CD8-positive, alpha-beta memory T cell (primary cell): ENCODE measurements around the gene GRID1. TPM values are rescaled to one million over a fixed set of nuclear protein-coding genes. Genes with fewer than 3 reads are reported as not detected.
A peak's percentile ranks its signal among the peaks of the same experiment; 100 is the strongest.

Experiments
- CTCF ChIA-PET: fragments of 350-600 bp; sonication (Branson Sonifier 250); formaldehyde crosslinking; loops from one replicate; lab custom pipeline; 2021; ENCODE audit warnings: antibody characterized with exemption; lab: Charles Lee
- POLR2A ChIA-PET: fragments of 350-600 bp; sonication (Branson Sonifier 250); formaldehyde crosslinking; loops from one replicate; lab custom pipeline; 2021; ENCODE audit warnings: antibody characterized with exemption; lab: Charles Lee
- DNase-seq, 5 donors: peaks; one replicate each; pipeline versions ENCODE4 v3.0.0 to v3.0.0-alpha.2; 2020 to 2022; ENCODE audit warnings: mixed read lengths in 1 of 5
- H3K27ac ChIP-seq: one replicate; pipeline ENCODE4 v1.7.0; 2013; ENCODE audit warnings: low read depth, mild to moderate bottlenecking, low read length, moderate library complexity
- H3K27me3 ChIP-seq: 2 replicates; pipeline ENCODE4 v1.7.0; 2013; ENCODE audit warnings: low read length, mild to moderate bottlenecking; ENCODE audit not compliant: insufficient read depth, poor library complexity, severe bottlenecking
- H3K36me3 ChIP-seq: 2 replicates; pipeline ENCODE4 v1.7.0; 2013; ENCODE audit warnings: mild to moderate bottlenecking, low read length, moderate library complexity; ENCODE audit not compliant: insufficient read depth
- H3K4me1 ChIP-seq: 2 replicates; pipeline ENCODE4 v1.7.0; 2013; ENCODE audit warnings: mild to moderate bottlenecking, low read length, moderate library complexity; ENCODE audit not compliant: insufficient read depth
- H3K4me3 ChIP-seq: 2 replicates; pipeline ENCODE4 v1.7.0; 2013; ENCODE audit warnings: mild to moderate bottlenecking, low read length
- H3K9me3 ChIP-seq: 2 replicates; pipeline ENCODE4 v1.7.0; 2013; ENCODE audit warnings: mild to moderate bottlenecking, low read length
- H3K27ac Mint-ChIP-seq, 8 donors: one replicate each; pipeline ENCODE4 v1.8.0; 2020 to 2021; ENCODE audit warnings: mixed read lengths in 8 of 8, mild to moderate bottlenecking in 6 of 8, inconsistent platforms in 3 of 8, moderate library complexity in 3 of 8
- H3K27me3 Mint-ChIP-seq, 2 donors: one replicate each; pipeline ENCODE4 v1.8.0; 2020 to 2021; ENCODE audit warnings: mixed read lengths in 2 of 2, mild to moderate bottlenecking in 1 of 2, moderate library complexity in 1 of 2
- H3K36me3 Mint-ChIP-seq, 3 donors: one replicate each; pipeline ENCODE4 v1.8.0; 2020 to 2021; ENCODE audit warnings: mixed read lengths in 3 of 3, inconsistent platforms in 1 of 3, mild to moderate bottlenecking in 1 of 3
- H3K4me1 Mint-ChIP-seq, 3 donors: one replicate each; pipeline ENCODE4 v1.8.0; 2020 to 2021; ENCODE audit warnings: mixed read lengths in 3 of 3, inconsistent platforms in 1 of 3, mild to moderate bottlenecking in 1 of 3
- H3K4me3 Mint-ChIP-seq, 7 donors: one replicate each; pipeline ENCODE4 v1.8.0; 2020 to 2021; ENCODE audit warnings: mixed read lengths in 7 of 7, mild to moderate bottlenecking in 6 of 7, moderate library complexity in 4 of 7, inconsistent platforms in 2 of 7
- H3K9me3 Mint-ChIP-seq, 5 donors: one replicate each; pipeline ENCODE4 v1.8.0; 2020 to 2022; ENCODE audit warnings: mixed read lengths in 5 of 5, mild to moderate bottlenecking in 3 of 5, moderate library complexity in 2 of 5, inconsistent platforms in 1 of 5
- polyA plus RNA-seq: library from polyadenylated mRNA; unstranded; fragments of 300-500 nt; fragmentation: Illumina TruSeq; gene quantifications from one replicate; pipeline ENCODE4 v1.2.3, GENCODE V29; 2021
- total RNA-seq, 2 experiments: library from RNA; stranded (reverse); gene quantifications; one replicate each; pipeline ENCODE4 v1.2.3, GENCODE V29; 2021

Gene GRID1
- total and polyA plus RNA-seq, 3 experiments from 2014 or later: not detected

GRCh38 chr10:86265895-86266259 is 100.7 kb downstream of the GRID1 start:
- Histone ChIP-seq H3K36me3 (no peaks in the 10 kb centered on the region), H3K27ac (no peak overlapping the region), H3K4me3 (no peak overlapping the region), H3K4me1 (no peaks in the 10 kb centered on the region), H3K27me3 (no peaks in the 10 kb centered on the region), H3K9me3 (no peaks in the 10 kb centered on the region)
- H3K9me3 Mint-ChIP-seq: peaks cover 0 to 5% (median 0%) of the 10 kb centered on the region in 5 donors
- no peaks in the 10 kb centered on the region for H3K36me3 Mint-ChIP-seq
- H3K4me1 Mint-ChIP-seq: peaks cover 0 to 4% (median 0%) of the 10 kb centered on the region in 3 donors
- ChIA-PET POLR2A (no interaction called here), CTCF (no interaction called here)
- no peak overlapping the region for H3K27ac Mint-ChIP-seq
- no peak overlapping the region for H3K4me3 Mint-ChIP-seq
- no peak for DNase-seq
- peaks cover 9 to 33% of the 10 kb centered on the region in 2 donors for H3K27me3 Mint-ChIP-seq

- Mint-ChIP-seq H3K27me3 (peaks cover 9 to 33% of the 10 kb centered on the region in 2 donors), H3K4me3 (no peak overlapping the region), H3K9me3 (peaks cover 0 to 3% (median 0%) of the 10 kb centered on the region in 5 donors), H3K27ac (no peak overlapping the region), H3K36me3 (no peaks in the 10 kb centered on the region), H3K4me1 (peaks cover 0 to 4% (median 0%) of the 10 kb centered on the region in 3 donors)
- Histone ChIP-seq H3K4me3 (no peak overlapping the region), H3K27ac (no peak overlapping the region), H3K4me1 (no peaks in the 10 kb centered on the region), H3K9me3 (no peaks in the 10 kb centered on the region), H3K27me3 (no peaks in the 10 kb centered on the region), H3K36me3 (no peaks in the 10 kb centered on the region)
- no peak for DNase-seq
- ChIA-PET CTCF (no interaction called here), POLR2A (no interaction called here)
Measured at GRCh38 chr10:86265236-86265894, 101.2 kb downstream of the GRID1 start.

GRCh38 chr10:86264481-86265231 is 101.9 kb downstream of the GRID1 start:
- H3K27me3 Mint-ChIP-seq: peaks cover 9 to 33% of the 10 kb centered on the region in 2 donors
- CTCF ChIA-PET: no interaction called here

GRCh38 chr10:86263907-86264306 is 102.7 kb downstream of the GRID1 start:
- Mint-ChIP-seq H3K4me1 (peaks cover 0 to 4% (median 0%) of the 10 kb centered on the region in 3 donors), H3K4me3 (no peak overlapping the region), H3K27ac (no peak overlapping the region), H3K27me3 (peaks cover 9 to 33% of the 10 kb centered on the region in 2 donors), H3K36me3 (no peaks in the 10 kb centered on the region), H3K9me3 (peaks cover 0 to 1% (median 0%) of the 10 kb centered on the region in 5 donors)
- H3K27ac ChIP-seq: no peak overlapping the region
- POLR2A ChIA-PET: no interaction called here
- H3K9me3 ChIP-seq: no peaks in the 10 kb centered on the region
- H3K27me3 ChIP-seq: no peaks in the 10 kb centered on the region
- no peak for DNase-seq
- no peaks in the 10 kb centered on the region for H3K36me3 ChIP-seq
- H3K4me1 ChIP-seq: no peaks in the 10 kb centered on the region
- no peak overlapping the region for H3K4me3 ChIP-seq
- CTCF ChIA-PET: no interaction called here

More at GRCh38 chr10:86264481-86265231, 101.9 kb downstream of the GRID1 start:
- DNase-seq: no peak
- H3K27ac ChIP-seq: no peak overlapping the region
- H3K9me3 ChIP-seq: no peaks in the 10 kb centered on the region
- Mint-ChIP-seq H3K4me1 (peaks cover 0 to 4% (median 0%) of the 10 kb centered on the region in 3 donors), H3K36me3 (no peaks in the 10 kb centered on the region), H3K27ac (no peak overlapping the region), H3K9me3 (peaks cover 0 to 3% (median 0%) of the 10 kb centered on the region in 5 donors), H3K4me3 (no peak overlapping the region)
- POLR2A ChIA-PET: no interaction called here
- no peaks in the 10 kb centered on the region for H3K27me3 ChIP-seq
- H3K4me3 ChIP-seq: no peak overlapping the region
- no peaks in the 10 kb centered on the region for H3K36me3 ChIP-seq
- no peaks in the 10 kb centered on the region for H3K4me1 ChIP-seq

GRCh38 chr10:86263209-86263608 is 103.4 kb downstream of the GRID1 start:
- ChIA-PET CTCF (no interaction called here), POLR2A (no interaction called here)
- H3K36me3 Mint-ChIP-seq: no peaks in the 10 kb centered on the region

GRCh38 chr10:86262688-86263181 is 103.9 kb downstream of the GRID1 start:
- CTCF ChIA-PET: no interaction called here
- Mint-ChIP-seq H3K27me3 (peaks cover 9 to 34% of the 10 kb centered on the region in 2 donors), H3K36me3 (no peaks in the 10 kb centered on the region), H3K4me1 (peaks cover 0 to 4% (median 0%) of the 10 kb centered on the region in 3 donors), H3K27ac (no peak overlapping the region), H3K4me3 (no peak overlapping the region), H3K9me3 (peaks cover 0 to 1% (median 0%) of the 10 kb centered on the region in 5 donors)
- no peak overlapping the region for H3K27ac ChIP-seq
- no peak for DNase-seq
- no peaks in the 10 kb centered on the region for H3K9me3 ChIP-seq
- H3K27me3 ChIP-seq: no peaks in the 10 kb centered on the region
- no peaks in the 10 kb centered on the region for H3K36me3 ChIP-seq
- H3K4me3 ChIP-seq: no peak overlapping the region
- no peaks in the 10 kb centered on the region for H3K4me1 ChIP-seq
- POLR2A ChIA-PET: no interaction called here

More at GRCh38 chr10:86263209-86263608, 103.4 kb downstream of the GRID1 start:
- no peaks in the 10 kb centered on the region for H3K4me1 ChIP-seq
- H3K36me3 ChIP-seq: no peaks in the 10 kb centered on the region
- no peak overlapping the region for H3K4me3 ChIP-seq
- no peaks in the 10 kb centered on the region for H3K27me3 ChIP-seq
- no peak overlapping the region for H3K27ac ChIP-seq
- H3K4me3 Mint-ChIP-seq: no peak overlapping the region
- no peaks in the 10 kb centered on the region for H3K9me3 ChIP-seq
- H3K9me3 Mint-ChIP-seq: peaks cover 0 to 1% (median 0%) of the 10 kb centered on the region in 5 donors
- peaks cover 0 to 4% (median 0%) of the 10 kb centered on the region in 3 donors for H3K4me1 Mint-ChIP-seq
- no peak overlapping the region for H3K27ac Mint-ChIP-seq
- no peak for DNase-seq
- H3K27me3 Mint-ChIP-seq: peaks cover 9 to 36% of the 10 kb centered on the region in 2 donors

- no peaks in the 10 kb centered on the region for H3K36me3 Mint-ChIP-seq
- Histone ChIP-seq H3K27ac (no peak overlapping the region), H3K27me3 (no peaks in the 10 kb centered on the region), H3K4me3 (no peak overlapping the region), H3K36me3 (no peaks in the 10 kb centered on the region), H3K4me1 (no peaks in the 10 kb centered on the region), H3K9me3 (no peaks in the 10 kb centered on the region)
- H3K27me3 Mint-ChIP-seq: peaks cover 7 to 30% of the 10 kb centered on the region in 2 donors
- H3K4me3 Mint-ChIP-seq: no peak overlapping the region
- peak overlapping the region in 1 of 8 donors; percentile 43 for H3K27ac Mint-ChIP-seq
- ChIA-PET CTCF (no interaction called here), POLR2A (no interaction called here)
- H3K4me1 Mint-ChIP-seq: peaks cover 0 to 4% (median 0%) of the 10 kb centered on the region in 3 donors
- no peaks in the 10 kb centered on the region for H3K9me3 Mint-ChIP-seq
- no peak for DNase-seq
Measured at GRCh38 chr10:86261941-86262687, 104.5 kb downstream of the GRID1 start.
